ENCODE results near the gene THRB.

THRB gene

DNA sequence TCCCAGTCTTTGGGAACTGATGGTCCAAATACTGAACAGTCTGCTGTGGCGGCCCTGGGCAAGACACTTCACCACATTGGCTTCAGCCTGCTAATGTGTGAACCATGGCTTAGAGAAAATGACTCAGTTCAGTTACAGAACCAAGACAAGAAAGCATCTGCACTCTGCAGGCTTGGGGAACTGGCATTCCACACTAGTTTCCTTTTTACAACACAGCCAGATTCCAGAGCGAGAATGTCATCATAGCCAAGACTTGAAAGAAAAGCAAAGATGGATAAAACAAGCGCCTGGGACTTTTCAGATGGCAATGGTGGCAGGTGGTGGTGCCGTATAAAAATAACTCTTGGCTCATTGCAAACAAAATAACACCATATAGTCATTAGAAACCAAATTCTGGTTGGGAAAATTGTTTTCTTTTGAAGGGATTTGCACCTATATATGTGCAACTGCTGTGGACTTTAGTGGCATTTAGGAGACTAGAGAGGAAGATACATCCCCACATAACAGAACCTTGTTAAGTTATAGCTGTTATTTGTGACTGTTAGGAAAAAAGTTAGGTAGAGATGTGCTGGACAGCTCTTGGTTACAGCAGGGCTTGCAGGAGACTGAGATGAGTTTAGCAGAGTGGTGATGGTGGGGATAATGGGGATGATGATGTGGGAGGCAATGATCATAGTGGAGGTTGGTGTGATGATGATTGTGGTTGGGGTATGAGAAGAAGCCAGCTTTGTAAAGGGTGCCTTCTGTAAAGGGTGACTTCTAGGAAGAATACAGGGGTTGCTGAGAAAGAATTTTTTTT is 273.6 kb downstream of the THRB start:
- peak; percentile 80 for DNase-seq (ENCODE audit: extremely low read depth, low read depth)
- TF ChIP-seq, protein P1, sequence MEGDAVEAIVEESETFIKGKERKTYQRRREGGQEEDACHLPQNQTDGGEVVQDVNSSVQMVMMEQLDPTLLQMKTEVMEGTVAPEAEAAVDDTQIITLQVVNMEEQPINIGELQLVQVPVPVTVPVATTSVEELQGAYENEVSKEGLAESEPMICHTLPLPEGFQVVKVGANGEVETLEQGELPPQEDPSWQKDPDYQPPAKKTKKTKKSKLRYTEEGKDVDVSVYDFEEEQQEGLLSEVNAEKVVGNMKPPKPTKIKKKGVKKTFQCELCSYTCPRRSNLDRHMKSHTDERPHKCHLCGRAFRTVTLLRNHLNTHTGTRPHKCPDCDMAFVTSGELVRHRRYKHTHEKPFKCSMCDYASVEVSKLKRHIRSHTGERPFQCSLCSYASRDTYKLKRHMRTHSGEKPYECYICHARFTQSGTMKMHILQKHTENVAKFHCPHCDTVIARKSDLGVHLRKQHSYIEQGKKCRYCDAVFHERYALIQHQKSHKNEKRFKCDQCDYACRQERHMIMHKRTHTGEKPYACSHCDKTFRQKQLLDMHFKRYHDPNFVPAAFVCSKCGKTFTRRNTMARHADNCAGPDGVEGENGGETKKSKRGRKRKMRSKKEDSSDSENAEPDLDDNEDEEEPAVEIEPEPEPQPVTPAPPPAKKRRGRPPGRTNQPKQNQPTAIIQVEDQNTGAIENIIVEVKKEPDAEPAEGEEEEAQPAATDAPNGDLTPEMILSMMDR (IDR thresholded peaks at IDR 0.05; ENCODE audit: low read depth, low read length) = no peak

DNA sequence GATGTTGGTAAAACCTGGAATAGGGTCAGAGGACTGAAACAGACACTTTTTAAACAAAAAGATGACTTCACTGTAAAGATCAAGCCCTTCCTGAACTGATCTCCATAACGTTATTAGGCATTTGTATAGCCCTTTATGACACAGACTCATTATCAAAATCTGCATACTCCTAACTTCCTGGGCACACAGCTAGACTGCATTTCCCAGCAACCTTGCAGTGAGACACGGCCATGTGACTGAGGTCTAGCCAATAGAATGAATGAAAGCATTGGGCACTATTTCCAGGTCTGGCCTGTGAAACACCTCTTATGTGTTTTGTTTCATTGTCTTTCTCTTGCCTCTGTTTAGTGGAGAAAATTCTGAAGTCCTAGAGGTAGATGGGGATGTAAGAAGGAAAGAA is 279.1 kb downstream of the THRB start:
- TF ChIP-seq, protein P1 (IDR thresholded peaks at IDR 0.05; ENCODE audit: low read depth, low read length) = no peak
- no peak for DNase-seq (ENCODE audit: extremely low read depth, low read depth)

DNA sequence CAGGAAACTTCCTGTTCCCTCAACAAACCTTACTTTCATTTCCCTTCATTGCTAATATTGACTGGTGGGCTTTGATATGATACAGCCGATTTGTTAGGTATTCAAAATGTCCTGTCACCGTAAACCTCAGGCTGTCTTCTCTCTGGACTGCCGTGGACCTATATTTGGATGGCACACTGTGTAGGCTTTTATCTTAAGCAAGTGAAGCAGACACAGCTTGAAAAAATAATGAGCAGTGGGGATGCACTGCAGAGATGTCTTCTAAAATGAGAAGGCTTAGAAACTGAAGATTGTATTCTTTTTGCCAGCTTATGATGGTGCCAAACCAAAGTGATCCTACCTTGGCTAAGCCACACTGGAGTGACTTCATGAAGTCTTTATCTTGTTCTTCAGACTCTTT is 283.3 kb downstream of the THRB start:
- no peak for DNase-seq (ENCODE audit: extremely low read depth, low read depth)
- TF ChIP-seq, protein P1 (IDR thresholded peaks at IDR 0.05; ENCODE audit: low read depth, low read length) = no peak

DNA sequence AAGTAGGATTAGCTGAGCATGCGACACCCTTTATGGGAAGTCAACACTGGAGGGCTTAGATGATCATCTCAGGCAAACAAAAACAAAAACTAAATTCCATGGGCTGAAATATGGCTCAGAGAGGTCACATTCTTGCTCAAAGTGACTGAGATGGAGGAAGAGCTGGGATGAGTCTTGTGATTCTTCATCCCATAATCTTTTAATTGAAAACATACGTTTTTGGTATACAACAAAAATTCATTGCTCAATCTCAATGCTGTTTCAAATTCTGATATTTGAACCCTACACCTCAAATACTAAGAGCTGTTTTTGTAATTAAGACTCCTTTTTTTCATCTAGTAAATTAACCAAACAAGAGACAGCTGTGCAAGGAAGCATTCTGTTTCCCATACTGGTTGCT is 292.6 kb downstream of the THRB start:
- DNase-seq (ENCODE audit: extremely low read depth, low read depth) = peak; percentile 58

DNA sequence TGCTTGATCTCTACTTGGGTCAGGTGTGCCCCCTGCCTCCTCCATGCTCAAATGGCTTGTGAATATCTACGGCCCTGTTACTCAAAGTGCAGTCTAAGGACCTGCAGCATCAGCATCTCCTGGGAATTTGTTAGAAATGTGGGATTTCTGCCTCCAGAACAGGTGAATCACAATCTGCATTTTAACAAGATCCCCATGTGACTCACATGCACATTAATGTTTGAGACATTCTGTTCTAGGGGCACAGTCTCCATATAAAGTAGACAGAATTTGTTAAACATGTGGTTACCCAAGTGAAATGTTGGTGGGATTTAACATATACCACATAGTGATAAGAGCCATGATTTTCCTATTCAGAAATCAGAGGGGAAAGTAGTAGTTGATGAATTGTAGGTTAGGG is 293.3 kb downstream of the THRB start:
- TF ChIP-seq, protein P1 (IDR thresholded peaks at IDR 0.05; ENCODE audit: low read depth, low read length) = no peak
- no peak for DNase-seq (ENCODE audit: extremely low read depth, low read depth)

More for the DNA sequence above, 292.6 kb downstream of the THRB start:
- TF ChIP-seq, protein P1 (IDR thresholded peaks at IDR 0.05; ENCODE audit: low read depth, low read length) = no peak

DNA sequence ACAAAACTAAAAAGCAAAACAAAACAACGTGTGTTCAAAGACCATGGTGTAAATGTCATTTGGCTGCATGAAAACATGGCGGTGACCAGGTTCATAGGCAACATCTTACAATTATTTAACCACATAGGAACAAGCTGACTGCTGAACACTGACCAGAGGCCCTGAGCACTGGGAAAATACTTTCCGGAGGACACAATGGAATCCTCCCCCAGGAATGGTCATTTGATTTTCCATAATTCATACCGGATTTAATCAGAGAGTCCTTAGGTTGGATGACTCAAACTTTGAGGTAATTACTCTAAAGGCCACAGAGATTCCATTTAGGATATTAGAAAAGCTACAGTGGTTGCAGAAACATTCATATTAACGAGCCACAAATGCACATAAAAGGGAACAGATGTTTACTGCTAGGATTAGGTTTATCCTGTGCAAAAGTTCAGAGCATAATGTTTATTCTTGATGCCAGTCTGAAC is 294.8 kb downstream of the THRB start:
- DNase-seq (ENCODE audit: extremely low read depth, low read depth) = peak; percentile 63
- TF ChIP-seq, protein P1 (IDR thresholded peaks at IDR 0.05; ENCODE audit: low read depth, low read length) = no peak

DNA sequence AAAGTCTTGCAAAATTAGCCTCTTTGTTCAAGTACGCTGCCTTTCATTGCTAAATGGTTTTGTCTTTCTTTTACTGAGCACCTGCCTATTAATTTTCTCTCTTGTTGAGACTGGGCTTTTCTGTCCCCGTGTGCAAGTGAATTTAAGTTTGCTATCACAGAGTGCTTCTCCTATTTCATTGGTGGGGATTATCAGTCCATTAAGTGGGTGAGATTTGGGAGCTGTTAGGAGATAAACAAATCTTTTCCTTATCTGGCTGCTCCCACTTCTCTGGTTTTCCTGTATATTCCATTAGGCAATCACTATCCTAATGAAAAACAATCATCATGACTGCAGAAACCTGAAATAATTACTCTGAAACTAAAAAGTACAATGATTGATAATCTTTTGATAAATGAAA is 295.4 kb downstream of the THRB start:
- TF ChIP-seq, protein P1 (IDR thresholded peaks at IDR 0.05; ENCODE audit: low read depth, low read length) = no peak
- no peak for DNase-seq (ENCODE audit: extremely low read depth, low read depth)
